GM21447 (cell line): ENCODE data around the gene TCOF1.
A peak's percentile ranks its signal among the peaks of the same experiment; 100 is the strongest.

Experiments
- ATAC-seq: cut with Tn5 transposase; IDR thresholded peaks from one replicate; pipeline ENCODE4 v1.9.1; 2021; ENCODE audit not compliant: unreplicated experiment

Gene TCOF1

GRCh38 chr5:150350524-150351344, 6.8 kb upstream of the TCOF1 start:
- ATAC-seq = peak; percentile 81

- ATAC-seq = no peak
Measured at GRCh38 chr5:150352244-150353031, 5.1 kb upstream of the TCOF1 start.

DNA sequence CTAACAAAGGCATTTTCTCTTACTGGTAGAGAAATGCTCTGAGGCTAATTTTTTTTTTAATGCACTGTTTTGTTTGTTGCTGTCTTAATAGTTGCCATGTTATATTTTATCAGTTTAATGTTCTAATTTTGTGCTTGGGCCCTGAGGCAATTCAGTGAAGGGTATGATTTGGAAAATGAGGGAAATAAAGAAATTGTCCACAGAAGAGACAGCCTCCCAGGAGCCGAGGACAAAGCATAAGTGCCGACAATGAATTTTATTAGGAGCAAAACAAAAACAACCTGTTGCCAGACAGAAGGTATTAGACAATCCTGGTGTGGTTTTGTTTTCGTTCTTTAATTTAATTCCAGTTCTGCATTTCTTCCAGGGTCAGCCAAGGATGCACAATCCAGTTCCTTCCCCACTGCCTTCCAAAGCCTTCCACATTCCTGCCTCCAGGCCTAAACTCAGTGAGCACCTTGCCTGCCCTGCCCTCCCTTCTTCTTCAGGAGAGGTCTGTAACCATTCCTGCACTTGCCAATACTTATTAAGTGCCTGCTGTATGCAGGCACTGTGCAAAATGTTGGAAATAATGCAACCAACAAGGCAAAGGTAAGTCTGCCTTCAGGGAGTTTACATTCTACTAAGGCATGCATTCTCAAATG, 4.3 kb upstream of the TCOF1 start:
- no peak for ATAC-seq

GRCh38 chr5:150355791-150356190, 1.7 kb upstream of the TCOF1 start:
- no peak for ATAC-seq

DNA sequence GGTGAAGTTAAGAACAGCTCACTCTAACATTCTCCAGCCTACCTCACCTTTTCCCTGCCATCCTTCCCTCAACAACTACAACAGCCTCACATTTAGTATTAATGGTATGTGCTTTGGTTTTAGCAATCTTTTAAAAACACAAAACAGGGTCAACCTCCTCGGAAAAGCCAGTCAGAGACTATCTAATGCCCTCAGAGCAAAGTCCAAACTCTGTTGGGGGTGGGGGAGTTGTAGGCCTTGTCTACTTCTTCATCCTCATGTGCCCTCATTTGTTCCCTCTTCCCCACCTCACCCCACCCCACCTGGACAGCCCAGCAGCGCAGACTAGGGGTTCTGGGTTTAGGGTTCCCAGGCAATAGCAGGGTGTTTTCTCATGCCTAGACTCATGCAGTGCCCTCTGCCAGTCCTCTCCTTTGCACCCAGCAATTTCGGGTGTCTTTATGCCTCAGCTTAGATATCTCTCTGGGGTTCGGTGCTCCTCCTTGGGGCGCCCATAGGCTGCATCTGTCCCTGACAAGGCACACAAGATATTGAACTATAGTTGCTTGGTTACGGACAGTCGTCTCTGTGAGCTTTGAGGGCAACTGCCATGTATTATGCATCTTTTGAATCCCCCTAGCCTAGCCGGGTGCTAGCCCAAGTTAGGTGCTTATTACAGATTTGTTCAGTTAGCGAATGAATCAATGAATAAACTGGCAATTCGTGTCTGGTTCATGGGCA, 762 bp upstream of the TCOF1 start:
- ATAC-seq = no peak

DNA sequence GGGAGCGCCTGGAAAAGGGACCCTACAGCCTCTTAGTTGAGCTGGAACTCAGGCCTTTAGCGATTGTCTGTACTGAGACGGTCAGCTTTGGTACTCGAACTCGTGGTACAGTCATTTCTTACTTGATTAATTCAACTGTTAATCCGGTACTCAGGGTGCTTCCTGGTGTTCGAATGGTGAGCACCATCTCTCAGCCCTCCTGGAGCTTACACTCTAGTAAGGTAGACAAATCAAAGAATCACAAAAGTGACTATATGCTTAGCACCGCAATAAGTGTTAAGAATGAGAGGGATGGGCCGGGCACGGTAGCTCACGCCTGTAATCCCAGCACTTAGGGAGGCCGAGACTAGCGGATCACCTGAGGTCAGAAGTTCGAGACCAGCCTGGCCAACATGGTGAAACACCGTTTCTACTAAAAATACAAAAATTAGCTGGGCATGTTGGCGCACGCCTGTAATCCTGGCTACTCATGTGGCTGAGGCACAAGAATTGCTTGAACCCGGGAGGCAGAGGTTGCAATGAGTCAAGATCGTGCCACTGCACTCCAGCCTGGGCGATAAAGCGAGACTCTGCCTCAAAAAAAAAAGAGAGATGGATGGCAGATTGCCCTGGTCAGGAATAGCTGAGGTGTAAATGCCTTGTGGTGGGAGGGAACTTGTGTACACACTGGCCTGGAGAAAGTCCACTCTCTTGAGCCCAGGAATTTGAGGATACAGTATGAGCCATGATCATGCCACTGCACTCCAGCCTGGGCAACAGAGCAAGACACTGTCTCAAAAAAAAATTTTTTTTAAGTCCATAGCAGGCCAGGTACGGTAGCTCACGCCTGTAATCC, 981 bp downstream of the TCOF1 start:
- no peak for ATAC-seq

DNA sequence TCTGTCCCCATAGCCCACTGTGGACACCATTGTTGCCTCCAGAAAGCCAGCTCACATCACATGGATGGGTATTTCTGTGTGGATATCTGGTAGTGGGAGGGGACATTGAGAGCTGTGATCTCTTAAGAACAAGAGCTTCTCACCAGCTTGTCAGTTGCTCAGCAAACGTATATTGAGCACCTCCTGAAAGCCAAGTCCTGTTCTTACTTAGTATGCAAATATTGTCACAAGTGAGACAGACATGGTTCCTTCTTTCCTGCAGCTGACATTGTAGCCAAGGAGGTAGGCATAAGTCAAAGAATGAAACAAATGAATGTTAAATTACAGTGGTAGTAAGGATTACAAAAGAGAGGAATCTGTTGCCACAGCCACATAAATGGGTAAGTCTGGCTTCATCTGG, 3.8 kb downstream of the TCOF1 start:
- peak; percentile 35 for ATAC-seq

- no peak for ATAC-seq
Measured at GRCh38 chr5:150363185-150363584, 5.7 kb downstream of the TCOF1 start.

DNA sequence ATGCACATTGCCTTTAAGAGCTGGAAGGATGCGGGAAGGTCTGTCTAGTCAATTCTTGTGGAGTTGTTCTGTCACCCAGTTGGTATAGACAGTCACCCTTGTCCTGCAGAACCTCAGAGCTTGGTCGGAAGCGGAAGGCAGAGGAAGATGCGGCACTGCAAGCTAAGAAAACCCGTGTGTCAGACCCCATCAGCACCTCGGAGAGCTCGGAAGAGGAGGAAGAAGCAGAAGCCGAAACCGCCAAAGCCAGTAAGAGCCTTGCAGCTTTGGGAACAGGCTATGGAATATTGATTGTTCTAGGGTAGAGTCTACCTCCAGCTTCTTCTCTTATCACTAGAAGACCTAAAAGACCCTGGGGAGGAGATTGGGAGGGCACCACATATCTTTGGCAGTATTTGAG, 6.5 kb downstream of the TCOF1 start:
- ATAC-seq = no peak

DNA sequence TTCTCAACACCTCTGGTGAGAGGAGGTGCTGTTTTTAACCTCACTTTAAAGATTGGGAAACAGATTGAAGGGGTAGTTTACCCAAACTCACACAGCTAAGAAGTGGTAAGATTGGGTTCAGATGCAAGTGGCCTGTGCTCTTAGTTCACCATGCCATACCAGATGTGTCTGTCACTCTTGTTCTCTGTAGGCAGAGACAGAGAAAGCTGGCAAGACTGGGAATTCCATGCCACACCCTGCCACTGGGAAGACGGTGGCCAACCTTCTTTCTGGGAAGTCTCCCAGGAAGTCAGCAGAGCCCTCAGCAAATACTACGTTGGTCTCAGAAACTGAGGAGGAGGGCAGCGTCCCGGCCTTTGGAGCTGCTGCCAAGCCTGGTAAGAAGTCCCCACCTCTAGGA, 11.0 kb downstream of the TCOF1 start:
- no peak for ATAC-seq

DNA sequence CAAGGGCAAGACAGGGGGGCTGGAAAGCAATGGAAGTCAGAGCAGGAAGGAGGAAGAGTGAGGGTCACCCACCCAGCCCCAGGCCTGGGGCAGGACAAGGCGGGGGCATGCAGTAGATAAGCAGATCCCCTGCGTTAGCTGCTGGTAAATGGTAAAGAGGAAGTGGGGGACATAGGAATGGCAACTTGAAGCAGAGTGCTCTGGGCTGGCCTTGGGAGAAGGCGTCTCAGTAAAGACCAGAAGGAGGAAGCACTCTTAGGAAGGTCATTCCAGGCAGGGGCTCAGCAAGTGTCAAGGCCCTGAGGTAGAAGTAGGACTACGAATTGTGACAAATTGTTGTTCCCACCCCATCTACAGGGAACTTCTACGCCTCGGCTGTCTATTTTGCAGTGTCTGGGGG, 15.1 kb downstream of the TCOF1 start:
- ATAC-seq = no peak

GRCh38 chr5:150374651-150375050, 17.2 kb downstream of the TCOF1 start:
- no peak for ATAC-seq

DNA sequence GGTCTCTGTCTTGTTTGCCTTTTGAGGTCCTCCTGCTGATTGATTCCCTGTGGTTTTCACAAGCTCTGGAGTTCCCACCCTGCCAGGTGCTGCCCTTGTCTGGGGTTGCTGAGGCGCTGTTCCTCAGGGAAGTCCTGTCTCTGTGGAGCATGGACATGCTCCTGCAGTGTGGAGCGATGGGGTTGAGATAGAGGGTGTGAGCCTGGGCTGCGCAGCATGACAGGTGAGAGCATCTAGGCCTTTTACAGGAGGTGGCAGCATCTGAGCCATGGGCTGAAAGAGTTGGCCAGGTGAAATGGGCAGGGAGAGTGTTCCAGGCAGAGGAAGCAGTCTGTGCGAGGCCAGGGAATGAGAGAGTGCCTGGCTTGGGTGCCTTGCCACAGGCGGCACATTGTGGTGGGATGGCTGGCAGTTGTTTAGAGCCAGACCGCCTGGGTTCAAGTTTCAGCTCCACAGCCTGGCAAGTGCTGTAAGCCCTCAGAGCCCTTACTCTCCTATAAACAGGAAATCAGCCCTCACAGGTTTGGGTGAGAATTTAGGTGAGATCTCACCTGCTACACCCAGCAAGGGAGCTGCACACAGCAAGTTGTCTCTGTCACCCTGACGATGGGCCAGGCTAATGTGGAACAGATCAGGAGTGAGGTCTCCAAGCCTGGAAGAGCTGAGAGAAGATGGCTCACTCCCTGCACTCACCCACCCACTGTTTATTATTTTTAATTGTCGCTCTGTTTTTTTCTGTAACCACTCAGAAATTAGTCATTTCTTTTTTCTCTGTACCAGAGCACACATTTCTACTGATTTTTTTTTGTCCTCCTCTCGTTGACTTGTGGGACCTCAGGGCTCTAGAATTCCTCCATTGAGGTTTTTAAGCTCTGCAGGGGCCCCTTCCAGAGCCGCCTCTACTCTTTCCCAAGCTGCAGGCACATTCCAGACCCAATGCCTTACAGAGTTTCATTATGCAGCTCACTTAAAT, 19.6 kb downstream of the TCOF1 start:
- no peak for ATAC-seq

DNA sequence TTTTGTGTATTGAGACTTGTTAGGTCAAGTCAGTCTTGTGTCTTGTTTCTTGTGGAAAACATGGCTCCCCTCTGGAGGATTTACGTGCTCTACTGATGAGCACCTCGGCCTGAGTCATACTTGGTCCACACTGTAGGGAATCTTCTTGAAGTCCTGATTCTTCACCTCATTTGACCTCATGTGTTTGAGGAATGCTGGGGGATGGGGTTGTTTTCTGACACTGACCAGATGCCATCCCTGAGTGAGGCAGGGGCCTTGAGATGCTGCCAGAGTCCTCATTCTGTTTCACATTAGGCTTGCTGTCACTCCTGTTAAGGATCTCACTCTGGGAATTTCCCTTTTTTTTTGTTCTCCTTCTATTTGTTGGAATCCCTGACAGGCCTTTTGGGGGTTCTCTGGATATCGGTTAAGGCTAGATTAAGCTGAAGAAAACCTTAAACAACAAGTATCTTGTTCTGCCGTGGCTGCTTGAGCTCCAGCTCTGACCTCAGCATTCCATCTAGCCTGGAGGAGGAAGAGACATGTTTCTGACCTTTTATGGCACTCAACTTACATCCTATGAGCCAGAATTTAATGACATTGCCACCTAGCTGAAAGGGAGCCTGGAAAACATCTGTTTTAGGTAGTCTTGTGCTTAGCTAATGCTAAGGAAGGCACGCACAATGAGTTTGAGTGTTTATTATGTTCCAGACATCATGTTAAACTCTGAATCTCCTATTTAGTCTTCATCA, 20.6 kb downstream of the TCOF1 start:
- no peak for ATAC-seq

- no peak for ATAC-seq
Measured at GRCh38 chr5:150384701-150385100, 27.2 kb downstream of the TCOF1 start.

GRCh38 chr5:150386024-150386855, 28.7 kb downstream of the TCOF1 start:
- ATAC-seq = no peak

DNA sequence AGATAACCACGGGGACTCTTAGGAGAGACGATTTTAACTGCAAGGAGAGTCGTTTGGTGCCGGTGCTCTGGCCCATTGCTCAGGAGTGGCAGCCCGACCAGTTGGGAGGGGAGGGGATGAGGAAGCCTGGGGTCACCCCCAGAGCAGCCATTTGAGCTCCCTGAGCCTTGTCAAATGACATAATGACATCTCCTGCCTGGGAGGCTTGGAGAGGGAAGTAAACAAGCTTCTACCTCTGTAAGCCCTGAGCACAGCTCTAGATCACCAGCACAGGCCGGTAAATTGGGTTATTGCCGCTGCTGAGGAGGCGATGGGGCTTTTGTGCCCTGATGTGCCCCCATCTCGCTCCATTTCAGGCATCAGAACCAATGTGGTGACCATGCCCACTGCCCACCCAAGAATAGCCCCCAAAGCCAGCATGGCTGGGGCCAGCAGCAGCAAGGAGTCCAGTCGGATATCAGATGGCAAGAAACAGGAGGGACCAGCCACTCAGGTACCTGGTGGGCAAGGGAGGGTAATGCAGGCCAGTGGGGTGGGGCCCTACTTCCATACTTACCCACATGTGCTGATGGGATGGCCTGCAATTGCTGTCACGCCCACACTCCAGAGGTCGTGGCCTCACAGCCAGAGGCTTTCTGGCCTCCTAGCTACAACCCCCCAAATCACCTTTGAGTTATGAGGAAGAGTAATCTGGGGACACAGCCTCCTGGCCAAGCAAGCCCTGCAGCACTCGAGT, 32.2 kb downstream of the TCOF1 start:
- no peak for ATAC-seq
